G401.6 (cell line): ENCODE results near the gene ARNT2.
"Not testable (repeated sequence)": the region's sequence is repeated elsewhere in the genome, so short reads cannot be mapped to it uniquely, and the experiment has no call there.

Experiments used
- FAIRE-seq: peaks from 2 replicates; lab custom pipeline; 2012; peaks lifted over from hg19 to GRCh38; lab: Jason Lieb, UNC

Gene ARNT2

DNA sequence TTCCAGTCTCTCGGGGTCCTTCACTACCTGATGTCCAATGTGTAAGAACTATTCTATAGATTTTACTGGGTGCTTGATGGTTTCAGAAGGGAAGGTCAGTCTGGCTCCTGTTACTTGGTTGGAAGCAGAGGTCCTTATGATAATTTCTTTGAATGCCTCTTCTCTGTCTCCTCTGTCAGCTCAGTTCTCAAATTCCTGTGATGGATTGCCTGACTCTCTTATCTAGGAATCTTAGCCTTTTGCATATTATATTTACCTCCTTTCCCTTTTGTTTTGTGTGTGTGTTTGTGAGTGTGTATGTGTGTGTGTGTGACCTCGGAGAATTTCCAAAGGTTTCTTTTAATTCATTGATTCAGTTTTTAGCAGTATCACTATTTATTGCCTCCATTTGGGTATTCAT lies 88.2 kb downstream of the ARNT2 start:
- no peak for FAIRE-seq

DNA sequence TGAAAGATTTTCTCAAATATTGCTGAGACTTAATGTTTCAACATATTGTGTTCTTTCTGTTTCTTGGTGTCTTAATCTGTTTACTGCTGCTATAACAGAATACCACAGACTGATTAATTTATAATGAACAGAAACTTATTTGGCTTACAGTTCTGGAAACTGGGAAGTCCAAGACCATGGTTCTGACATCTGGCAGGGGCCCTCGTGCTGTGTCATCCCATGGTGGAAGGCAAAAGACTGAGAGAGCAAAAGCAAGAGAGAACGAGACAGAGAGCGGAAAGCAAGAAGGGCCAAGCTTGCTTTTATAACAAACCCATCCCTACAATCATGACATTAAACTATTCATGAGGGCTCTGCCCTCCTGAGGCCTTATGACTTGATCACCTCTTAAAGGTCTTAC lies 88.7 kb downstream of the ARNT2 start:
- no peak for FAIRE-seq

DNA sequence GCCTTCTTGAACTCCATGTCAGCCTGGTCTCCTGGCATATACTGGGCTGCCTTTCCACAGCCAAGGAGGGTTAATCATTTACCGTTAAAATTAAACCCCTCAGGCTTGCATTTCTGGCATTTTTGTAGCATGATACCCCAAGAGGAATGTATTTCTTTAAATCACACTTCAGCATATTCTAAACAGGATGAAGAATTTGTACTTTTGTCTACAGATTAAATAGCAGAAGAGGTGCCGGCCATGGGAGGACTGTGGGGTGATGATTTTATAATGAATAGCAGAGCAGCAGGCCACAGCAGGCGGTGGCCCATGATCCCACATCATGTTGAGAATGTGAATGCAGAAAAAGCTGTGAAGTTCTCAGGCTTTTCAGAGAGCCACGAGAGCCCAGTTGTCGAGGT lies 90.2 kb downstream of the ARNT2 start:
- FAIRE-seq, result no peak

DNA sequence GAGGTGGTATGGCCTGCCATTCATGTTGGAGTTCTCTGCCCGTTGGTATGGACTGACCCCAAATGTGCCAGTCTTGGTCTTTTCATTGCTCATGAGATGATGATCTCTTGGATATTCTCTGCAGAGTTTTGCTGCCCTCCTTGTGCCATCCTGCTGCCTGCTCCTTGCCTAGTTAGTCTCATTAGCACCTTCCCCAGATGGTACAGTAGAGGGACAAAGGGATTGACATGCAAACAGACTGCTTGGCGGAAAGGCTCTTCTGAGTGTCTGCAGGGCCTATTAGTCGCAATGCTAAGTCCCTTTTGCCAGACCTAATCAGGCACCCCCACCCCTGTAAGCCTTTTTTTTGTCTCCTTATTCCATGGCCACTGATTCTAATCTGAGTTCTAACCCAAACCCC lies 90.6 kb downstream of the ARNT2 start:
- no peak for FAIRE-seq

DNA sequence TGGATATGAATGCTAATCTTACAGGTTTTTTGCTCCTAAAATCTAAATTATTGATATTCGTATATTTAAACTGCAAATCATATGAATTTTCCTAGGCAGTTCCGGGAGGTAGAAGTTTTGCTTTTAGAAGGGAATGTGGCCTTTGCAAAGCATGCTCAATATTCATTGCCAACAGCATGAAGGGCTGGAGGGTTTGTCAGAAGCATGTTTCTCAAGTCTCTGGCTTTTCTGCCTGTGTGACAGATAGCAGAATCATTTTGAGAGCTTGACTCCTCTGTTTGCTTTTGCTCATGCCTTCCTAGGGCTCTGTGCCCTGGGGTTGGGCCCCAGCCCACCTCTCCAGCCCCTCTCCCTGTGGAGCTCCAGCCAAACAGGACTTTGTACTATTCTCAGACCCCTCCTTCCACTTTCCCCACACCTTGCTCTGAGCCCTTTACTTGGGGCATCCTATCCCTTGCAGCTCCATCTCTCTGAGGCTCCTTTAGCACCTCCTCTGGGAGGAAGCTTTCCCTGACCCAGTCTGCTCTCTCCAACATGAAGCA lies 91.3 kb downstream of the ARNT2 start:
- FAIRE-seq, result no peak

DNA sequence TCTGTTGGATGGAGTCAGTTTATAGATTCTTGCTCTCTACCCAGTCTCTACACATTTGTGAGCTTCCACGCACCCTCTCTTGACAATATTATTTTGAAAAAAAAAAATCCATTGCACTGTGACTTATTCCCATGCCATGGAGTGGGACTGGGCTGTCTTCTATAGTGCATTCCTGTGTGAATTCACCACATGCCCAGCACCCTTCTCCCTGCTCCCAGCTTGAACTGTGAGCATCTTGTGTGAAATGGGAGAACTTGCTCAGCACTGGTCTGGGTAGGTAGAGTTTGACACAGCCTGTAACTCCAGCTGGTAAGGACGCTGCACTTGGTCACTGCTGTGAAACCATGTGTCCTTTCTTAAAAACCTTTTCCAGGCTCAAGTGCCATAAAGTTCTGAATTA lies 91.9 kb downstream of the ARNT2 start:
- no peak for FAIRE-seq

DNA sequence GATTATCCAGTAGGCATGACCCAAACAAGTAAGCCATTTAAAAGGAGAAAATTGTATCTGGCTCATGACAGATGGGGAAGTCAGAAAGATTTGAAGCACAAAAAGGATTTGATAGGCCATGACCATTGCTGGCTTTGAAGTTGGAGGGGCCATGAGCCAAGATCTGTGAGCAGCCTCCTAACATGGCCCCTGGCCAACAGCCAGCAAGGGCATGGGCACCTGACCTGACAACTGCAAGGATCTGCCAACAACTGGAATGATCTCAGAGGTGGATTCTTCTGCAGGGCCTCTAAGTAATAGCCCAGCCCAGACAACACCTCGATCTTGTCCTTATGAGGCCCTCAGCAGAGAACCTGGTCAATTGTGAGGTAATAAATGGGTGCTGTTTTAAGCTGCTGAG lies 93.0 kb downstream of the ARNT2 start:
- no peak for FAIRE-seq

DNA sequence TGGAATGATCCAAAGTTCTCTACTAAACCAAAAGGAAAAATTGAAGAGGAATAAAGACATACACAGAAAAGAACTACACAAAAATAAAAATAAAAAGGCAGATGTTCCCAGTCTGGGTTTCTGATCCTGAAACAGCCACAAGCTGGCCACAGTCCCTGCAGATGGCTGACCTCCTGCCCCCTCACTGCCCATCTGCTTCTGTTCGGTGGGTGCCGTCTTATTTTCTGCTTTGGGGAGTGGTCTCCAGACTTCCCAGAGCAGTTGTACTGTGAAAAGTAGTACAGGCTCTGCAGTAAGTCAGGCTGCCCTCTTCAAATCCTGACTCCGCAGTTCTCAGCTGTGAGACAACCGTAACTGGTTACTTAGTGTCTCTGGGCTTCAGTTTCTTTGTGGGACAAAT lies 94.5 kb downstream of the ARNT2 start:
- FAIRE-seq, result no peak

DNA sequence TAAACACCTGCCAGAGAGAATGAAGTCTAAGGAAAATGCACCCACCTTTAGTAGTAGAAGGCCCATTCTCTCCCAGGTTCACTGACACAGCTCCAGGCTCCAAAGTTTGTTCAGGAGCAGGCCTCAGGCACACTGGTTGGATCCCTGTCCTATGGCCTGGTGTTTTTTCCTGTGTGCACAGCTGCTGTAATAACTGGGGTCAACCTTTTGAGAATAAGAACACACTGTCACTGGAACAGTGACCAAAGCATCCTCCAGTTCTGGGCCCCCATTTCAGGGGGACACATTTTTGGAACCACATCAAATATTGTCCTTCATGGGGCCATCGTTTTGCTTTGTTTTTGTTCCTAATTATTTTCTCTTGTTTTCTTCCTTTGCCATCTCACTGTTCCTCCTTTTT lies 95.8 kb downstream of the ARNT2 start:
- FAIRE-seq, result no peak

DNA sequence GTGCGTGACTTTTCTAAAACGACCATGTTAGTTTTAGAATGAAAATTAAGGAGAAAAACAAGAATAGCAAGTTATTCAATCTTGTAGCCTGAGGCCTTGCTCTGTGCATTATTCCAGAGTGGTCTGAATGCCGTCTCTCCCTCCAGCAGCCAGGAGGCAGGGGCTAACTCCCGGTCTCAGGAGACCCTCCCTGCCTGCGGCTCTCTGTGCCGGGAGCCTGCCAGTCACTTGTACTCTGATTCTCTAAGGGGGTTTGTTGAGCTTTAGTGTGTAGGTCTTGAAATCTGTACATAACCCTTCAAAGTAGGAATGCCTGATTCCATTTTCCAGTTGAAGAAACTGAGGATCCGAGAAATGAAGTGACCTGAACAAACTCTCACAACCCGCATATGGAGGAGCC lies 97.3 kb downstream of the ARNT2 start:
- no peak for FAIRE-seq

DNA sequence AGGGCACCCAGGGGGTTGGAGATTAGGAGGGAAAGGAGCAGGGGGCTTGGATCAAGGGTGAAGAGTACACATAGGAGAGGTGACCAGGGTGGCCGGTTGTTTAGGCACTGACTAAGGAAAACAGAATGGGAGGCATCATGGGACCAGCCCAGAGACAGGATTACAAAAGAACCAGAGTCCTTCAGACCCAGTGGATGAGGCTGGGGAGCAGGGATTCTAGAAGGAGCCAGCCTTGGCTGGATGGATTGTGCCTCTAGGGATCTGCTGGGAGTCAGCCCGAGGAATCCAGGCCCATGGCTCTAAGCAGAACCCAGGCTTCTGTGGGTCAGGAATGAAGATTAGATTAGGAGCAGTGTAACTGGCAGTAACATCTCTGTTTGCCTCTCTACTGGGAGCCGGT lies 98.6 kb downstream of the ARNT2 start:
- FAIRE-seq, result no peak

DNA sequence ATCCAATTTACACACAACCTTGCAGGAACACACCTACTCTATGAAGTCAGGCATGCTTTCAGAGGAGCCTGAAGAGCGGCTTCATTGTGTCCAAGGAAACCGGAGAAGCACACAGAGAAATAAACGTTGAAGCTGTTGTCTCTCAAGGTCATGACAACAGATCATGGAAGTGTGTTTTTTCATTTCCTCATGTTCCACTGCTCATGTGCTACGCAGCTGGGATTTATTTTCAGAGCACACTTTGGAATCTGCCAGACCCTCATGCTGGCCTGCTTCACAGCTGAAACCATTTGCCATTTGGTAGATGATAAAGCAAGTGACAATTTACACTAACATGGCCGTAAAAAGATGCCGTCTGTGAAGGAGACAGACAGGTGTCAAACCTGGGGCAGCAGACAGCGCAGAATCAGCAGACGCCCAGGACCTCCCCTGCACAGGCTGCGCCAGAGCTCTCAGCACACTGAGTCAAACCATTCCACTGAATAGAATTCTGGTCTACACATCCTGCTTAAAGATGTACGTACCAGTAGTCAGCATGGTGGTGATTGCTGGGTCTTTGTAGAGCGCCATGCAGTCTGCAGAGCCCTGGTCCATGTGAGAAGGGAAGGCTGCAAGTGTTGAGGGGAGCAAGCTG lies 99.3 kb downstream of the ARNT2 start:
- FAIRE-seq, result no peak

DNA sequence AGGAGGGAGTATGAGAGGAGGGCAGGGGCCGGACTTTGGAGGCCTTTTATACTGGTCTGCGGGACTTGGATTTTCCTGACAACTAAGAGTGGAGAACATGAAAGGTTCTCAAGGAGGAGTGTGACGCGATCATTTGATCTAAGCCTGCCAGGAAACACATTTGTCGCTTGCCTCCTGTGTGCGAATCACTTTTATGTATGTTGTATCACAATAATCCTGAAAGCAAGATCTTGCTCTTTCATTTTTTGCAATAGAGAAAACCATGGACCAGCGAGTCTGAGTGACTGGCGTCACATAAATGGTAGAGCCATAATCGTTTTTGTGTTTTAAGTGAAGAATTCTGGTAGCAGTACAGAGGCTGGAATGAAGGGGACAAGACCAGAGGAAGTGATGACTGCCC lies 100.7 kb downstream of the ARNT2 start:
- no peak for FAIRE-seq

DNA sequence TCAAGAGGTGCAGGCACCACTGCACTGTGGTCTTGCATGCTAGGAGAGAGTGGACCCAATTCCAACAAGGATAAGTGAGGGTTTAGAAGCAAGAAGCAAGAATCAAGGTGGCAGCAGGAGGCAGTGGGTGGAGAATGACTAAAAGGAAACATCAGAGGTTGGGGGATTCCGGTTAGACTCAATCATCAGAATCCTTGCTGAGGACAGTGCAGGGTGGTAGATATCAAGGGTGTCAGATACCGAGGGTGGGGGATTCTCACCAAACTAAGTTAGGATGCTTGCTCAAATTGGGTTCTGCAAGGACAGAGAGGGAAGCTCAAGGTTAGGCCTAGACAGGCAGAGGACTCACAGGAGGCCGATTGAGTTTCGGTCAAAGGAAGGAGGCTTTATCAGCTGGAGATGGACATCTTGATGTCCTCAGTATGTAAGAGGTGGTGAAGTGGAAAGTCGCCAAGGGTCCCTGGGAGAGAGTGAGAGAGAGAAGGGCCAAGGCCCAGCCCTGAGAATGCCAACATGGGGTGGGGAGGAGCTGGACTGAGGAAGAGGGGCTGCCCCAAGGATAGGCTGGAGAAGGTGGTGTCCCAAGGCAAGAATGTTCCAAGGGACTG lies 102.2 kb downstream of the ARNT2 start:
- no peak for FAIRE-seq

DNA sequence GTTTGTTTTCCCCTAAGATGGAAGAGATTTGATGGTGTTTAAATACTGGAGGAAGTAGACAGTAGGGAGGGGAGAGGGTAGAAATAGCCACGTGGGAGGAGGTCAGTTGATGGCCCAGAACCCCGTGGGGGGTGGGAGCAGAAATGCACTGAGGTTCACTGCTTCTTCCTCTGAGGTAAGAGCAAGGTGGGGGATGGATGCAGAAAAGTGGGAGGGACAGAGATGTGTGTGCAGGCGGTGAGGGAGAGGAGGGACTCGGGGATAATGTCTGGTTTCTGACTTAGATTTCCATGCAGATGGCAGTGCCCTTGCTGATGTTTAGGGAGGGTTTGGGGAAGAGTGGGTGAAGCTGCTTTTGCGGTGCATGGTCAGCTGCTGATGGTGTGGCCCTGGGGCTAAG lies 102.9 kb downstream of the ARNT2 start:
- FAIRE-seq, result no peak

DNA sequence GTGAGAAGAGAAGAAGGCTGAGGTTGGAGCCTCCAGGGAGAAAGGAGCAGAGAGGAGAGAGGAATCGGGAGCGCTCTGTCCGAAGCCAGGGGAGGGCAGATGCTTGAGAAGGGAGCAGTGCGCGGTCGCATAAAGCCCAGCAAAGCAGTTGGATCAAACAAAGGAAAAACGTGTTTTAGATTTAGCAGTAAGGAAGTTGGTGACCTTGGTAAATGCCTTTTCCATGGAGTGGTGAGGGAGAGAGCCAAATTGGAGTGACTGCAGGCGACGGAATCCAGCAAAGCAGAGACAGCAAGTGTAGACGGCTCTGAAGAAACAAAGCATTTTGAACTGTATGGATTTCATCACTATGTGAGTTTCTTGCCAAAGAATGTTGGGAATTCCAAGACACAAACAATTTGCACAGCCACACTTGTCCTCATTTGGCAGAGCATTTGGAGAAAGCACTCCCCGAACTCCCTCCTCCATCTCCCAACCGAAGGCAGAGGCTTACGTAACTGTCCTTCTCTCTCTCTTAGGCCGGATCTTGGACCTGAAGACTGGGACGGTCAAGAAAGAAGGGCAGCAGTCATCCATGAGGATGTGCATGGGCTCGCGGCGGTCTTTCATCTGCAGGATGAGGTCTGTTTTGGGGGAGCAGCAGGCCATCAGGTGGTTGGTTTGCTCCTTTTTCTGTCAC lies 103.6 kb downstream of the ARNT2 start:
- FAIRE-seq, result no peak

DNA sequence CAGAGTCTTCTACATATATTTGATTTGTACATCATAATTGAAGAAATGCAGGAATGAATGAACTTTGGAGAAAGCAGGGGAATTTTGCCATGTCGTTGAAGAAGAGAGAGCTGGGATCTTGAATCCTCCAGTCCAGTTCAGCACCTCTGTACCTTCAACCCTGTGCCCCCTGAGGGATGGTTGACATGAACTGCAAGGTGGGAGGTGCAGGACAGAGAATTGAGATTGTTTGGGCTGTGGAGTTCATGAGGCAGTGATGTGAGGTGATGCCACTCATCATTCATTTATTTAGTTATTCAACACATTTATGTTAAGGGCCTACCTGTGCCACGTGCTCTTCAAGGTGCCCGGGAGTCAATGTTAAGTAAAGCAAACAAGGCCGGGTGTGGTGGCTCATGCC lies 104.6 kb downstream of the ARNT2 start:
- no peak for FAIRE-seq

DNA sequence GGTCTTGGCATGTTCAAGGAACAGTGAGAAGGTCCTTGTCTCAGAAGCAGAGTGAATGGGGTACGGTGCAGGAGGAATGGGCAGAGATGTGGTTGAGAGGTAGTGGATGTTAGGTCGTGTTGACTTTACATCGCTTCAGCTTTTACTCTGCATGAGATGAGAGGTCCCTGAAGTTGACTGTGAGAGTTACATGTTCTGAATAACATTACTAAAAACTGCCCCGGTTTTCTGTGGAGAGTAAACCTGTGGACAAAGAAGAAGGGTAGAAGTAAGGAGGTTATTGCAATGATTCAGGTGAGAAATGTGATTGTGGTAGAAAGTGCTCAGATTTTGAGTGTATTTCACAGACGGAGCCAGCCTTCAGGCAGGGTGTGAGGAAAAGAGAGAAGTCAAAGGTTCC lies 105.6 kb downstream of the ARNT2 start:
- FAIRE-seq, result no peak

DNA sequence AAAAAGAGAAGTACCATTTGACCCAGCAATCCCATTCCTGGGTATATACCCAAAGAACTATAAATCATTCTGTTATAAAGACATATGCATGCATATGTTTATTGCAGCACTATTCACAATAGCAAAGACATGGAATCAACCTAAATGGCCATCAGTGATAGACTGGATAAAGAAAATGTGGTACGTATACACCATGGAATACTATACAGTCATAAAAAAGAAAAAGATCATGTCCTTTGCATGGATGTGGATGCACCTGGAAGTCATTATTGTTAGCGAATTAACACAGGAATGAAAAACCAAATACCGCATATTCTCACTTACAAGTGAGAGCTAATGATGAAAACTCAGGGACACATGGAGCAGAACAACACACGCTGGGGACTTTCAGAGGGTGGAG lies 106.8 kb downstream of the ARNT2 start:
- not testable (repeated sequence) for FAIRE-seq

DNA sequence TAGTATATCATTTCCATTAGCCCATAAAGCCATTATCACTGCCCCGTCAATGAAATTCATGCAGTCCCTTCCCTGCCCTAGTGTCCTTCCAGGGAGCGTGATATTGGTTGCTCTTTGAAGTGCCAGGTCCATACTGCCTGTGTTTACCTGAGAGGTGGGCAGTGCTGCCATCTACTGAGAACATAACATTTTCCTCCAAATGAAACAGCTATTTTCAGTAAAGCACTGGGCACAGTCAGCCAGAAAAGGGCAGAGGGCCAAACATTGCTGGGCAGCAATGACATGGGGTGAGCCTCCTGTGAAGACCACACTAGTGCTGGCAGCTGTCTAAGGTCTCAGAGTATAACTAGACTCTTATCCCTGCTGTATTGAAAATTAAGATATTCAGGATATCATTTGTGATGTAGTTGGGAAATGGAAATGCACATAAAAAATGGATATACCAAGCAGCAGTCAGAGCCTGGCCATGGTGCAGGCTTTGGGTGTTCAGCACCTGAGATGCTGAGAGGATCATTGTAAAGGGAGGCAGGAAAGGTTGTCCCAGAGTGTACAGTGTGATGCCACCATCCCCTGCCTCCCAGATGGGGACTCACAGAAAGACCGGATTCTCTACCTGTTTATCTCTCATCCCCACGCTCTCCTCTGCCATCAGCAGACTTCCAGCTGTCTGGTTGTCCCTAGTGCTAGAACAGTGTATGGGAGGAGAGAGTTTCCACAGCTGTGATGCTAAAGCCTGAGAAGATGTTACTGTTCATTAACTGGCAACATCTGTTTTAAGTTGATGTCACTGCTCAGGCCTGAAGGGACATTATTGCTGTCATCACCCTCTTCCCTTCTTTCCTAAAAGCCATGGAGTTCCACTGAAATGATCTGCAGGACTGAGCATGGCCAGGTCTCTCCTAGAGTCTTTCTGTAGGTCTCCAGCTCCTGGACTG lies 108.8 kb downstream of the ARNT2 start:
- FAIRE-seq, result no peak

DNA sequence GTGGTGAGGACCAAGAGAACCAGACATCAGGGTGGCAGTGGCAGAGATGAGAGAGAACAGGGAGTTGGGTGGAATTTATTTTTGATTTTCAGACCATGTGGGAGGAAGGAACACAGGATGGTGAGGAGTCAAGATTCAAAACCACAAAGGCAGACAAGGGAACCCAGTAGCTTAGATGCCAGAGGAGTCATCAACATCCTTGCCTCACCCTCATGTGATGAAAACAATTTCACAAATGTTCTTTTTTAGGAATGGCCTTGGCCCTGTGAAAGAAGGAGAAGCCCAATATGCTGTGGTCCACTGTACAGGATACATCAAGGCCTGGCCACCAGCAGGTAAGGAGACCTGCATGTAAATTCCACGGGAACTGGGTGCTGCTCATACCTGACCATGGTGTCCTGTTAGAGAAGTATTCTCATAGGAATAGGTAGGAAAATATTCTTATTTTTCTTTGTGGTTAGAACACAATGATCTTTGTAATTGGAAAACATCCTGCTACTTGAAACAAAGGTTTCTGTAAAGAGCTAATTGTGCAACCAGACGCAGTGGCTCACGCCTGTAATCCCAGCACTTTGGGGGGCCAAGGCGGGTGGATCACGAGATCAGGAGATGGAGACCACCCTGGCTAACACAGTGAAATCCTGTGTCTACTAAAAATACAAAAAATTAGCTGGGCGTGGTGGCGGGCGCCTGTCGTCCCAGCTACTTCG lies 110.0 kb downstream of the ARNT2 start:
- FAIRE-seq, result no peak

DNA sequence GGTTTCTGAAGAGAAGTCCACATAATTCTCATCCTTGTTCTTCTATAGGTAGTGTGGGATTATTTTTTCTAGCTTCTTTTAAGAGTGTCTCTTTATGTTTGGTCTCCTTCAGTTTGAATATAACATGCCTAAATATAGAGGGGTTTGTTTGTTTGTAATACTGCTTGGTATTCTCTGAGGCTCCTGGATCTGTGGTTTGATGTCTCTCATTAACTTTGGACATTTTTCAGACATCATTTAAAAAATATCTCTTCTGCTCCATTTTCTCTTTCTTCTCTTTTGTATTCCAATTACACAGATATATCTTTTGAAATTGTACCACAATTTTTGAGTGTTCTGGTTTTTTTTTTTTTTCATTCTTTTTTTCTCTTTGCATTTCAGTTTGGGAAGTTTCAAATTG lies 113.1 kb downstream of the ARNT2 start:
- no peak for FAIRE-seq
